ENCODE data around the gene CMSS1. TPM values are rescaled to one million over a fixed set of nuclear protein-coding genes. Genes with fewer than 3 reads are reported as not detected.

CMSS1 gene
- total RNA-seq, 1 donor from 2014 or later, result 35.7 TPM

- H3K27ac Mint-ChIP-seq, result no peak overlapping the region
- no peaks in the 10 kb centered on the region for H3K9me3 Mint-ChIP-seq (ENCODE audit: low read depth)
- no peaks in the 10 kb centered on the region for H3K27me3 Mint-ChIP-seq
- H3K4me3 Mint-ChIP-seq (ENCODE audit: low read depth), result no peak overlapping the region
- DNase-seq (ENCODE audit: low spot score, unreplicated experiment), result no peak
- TF ChIP-seq CTCF (IDR thresholded peaks at IDR 0.05; ENCODE audit: unreplicated experiment), result no peak
- H3K36me3 Mint-ChIP-seq (ENCODE audit: insufficient read depth), result no peaks in the 10 kb centered on the region
- peaks cover 58% of the 10 kb centered on the region for H3K4me1 Mint-ChIP-seq (ENCODE audit: low read depth)
Observed at GRCh38 chr3:99948467-99949089, 130.9 kb downstream of the CMSS1 start.

GRCh38 chr3:99949956-99950670 lies 132.5 kb downstream of the CMSS1 start:
- Mint-ChIP-seq H3K4me1 (ENCODE audit: low read depth) (peaks cover 54% of the 10 kb centered on the region), H3K9me3 (ENCODE audit: low read depth) (no peaks in the 10 kb centered on the region), H3K36me3 (ENCODE audit: insufficient read depth) (no peaks in the 10 kb centered on the region), H3K27ac (peak overlapping the region; percentile 89), H3K4me3 (ENCODE audit: low read depth) (no peak overlapping the region), H3K27me3 (no peaks in the 10 kb centered on the region)
- no peak for TF ChIP-seq CTCF (IDR thresholded peaks at IDR 0.05; ENCODE audit: unreplicated experiment)
- DNase-seq (ENCODE audit: low spot score, unreplicated experiment), result no peak

GRCh38 chr3:99950921-99951320 lies 133.3 kb downstream of the CMSS1 start:
- no peaks in the 10 kb centered on the region for H3K9me3 Mint-ChIP-seq (ENCODE audit: low read depth)

GRCh38 chr3:99951701-99952100 lies 134.0 kb downstream of the CMSS1 start:
- Mint-ChIP-seq H3K27ac (no peak overlapping the region), H3K4me3 (ENCODE audit: low read depth) (no peak overlapping the region), H3K4me1 (ENCODE audit: low read depth) (peaks cover 52% of the 10 kb centered on the region), H3K9me3 (ENCODE audit: low read depth) (no peaks in the 10 kb centered on the region), H3K36me3 (ENCODE audit: insufficient read depth) (no peaks in the 10 kb centered on the region), H3K27me3 (no peaks in the 10 kb centered on the region)
- no peak for TF ChIP-seq CTCF (IDR thresholded peaks at IDR 0.05; ENCODE audit: unreplicated experiment)
- DNase-seq (ENCODE audit: low spot score, unreplicated experiment), result no peak

More at GRCh38 chr3:99950921-99951320, 133.3 kb downstream of the CMSS1 start:
- Mint-ChIP-seq H3K27me3 (no peaks in the 10 kb centered on the region), H3K4me1 (ENCODE audit: low read depth) (peaks cover 53% of the 10 kb centered on the region), H3K36me3 (ENCODE audit: insufficient read depth) (no peaks in the 10 kb centered on the region), H3K27ac (peak overlapping the region; percentile 12), H3K4me3 (ENCODE audit: low read depth) (no peak overlapping the region)
- no peak for TF ChIP-seq CTCF (IDR thresholded peaks at IDR 0.05; ENCODE audit: unreplicated experiment)
- no peak for DNase-seq (ENCODE audit: low spot score, unreplicated experiment)

GRCh38 chr3:99952306-99952705 lies 134.6 kb downstream of the CMSS1 start:
- no peak overlapping the region for H3K4me3 Mint-ChIP-seq (ENCODE audit: low read depth)
- H3K9me3 Mint-ChIP-seq (ENCODE audit: low read depth), result no peaks in the 10 kb centered on the region
- H3K27ac Mint-ChIP-seq, result no peak overlapping the region
- no peak for DNase-seq (ENCODE audit: low spot score, unreplicated experiment)
- H3K4me1 Mint-ChIP-seq (ENCODE audit: low read depth), result peaks cover 55% of the 10 kb centered on the region
- no peak for TF ChIP-seq CTCF (IDR thresholded peaks at IDR 0.05; ENCODE audit: unreplicated experiment)
- no peaks in the 10 kb centered on the region for H3K27me3 Mint-ChIP-seq
- H3K36me3 Mint-ChIP-seq (ENCODE audit: insufficient read depth), result no peaks in the 10 kb centered on the region

Measured in progenitor cell of endocrine pancreas (in vitro differentiated cells).